CD4-positive, alpha-beta T cell treated with Interleukin-6 for 4 hours (primary cell): Measurements from ENCODE around the gene HAO1.

Source experiments
- DNase-seq: peaks from one replicate; pipeline ENCODE4 v3.0.0-alpha.2; 2020; ENCODE audit warnings: mixed read lengths

The HAO1 gene

DNA sequence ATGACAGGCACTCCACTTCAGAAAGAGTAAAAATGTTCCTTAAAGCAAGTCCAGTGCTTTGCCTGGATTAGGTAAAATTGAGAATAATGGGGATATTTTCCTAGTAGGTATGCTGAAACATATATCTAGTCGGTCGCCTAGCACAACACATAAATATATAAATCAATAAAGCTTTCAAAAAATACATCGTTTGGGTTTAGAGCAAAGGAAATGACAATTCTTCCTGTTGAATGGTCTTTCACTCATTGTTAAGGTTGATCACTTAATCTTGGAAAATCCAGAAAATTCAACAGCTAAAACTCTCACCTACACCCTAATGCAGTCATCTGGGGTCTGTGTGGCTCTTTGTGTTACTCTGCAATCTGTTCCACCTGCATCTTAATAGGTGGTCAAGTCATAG, 13.9 kb downstream of the HAO1 start:
- DNase-seq = no peak

DNA sequence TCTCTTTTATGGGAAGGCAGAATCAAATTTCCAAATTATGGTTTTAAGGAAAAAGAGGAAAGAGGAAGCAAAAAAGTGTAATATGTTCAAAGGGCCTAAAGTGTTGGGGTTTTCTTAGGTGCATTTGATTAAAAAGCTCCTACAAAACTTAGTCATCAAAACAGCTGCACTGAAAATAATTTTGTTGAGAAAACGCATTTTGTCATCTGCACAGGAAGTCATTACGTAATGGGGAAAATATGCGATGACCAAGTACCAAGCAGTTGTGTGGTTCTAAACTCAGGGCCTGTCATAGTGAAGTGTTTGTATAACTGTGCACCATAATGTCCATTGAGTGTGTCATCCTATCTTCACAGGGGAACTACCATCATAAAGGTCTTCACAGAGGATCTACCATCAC, 15.6 kb downstream of the HAO1 start:
- DNase-seq = no peak

DNA sequence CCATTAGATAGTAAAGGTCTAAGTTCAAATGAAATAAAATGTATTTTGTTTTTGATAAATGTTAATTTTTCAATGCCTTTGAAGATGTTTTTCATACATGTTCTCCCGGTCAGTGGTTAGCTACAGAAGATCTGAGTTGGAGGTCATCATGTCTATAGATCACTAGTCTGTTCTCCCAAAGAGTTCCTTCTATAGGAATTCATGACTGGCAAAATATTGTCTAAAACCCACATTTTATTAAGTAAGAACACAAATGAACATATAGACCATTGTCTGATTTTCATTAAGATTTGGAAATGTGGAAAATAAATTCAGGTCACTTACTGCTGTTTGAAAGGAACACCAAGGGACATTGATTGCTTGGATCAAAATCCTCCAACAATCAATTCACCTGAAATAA, 23.6 kb downstream of the HAO1 start:
- no peak for DNase-seq

DNA sequence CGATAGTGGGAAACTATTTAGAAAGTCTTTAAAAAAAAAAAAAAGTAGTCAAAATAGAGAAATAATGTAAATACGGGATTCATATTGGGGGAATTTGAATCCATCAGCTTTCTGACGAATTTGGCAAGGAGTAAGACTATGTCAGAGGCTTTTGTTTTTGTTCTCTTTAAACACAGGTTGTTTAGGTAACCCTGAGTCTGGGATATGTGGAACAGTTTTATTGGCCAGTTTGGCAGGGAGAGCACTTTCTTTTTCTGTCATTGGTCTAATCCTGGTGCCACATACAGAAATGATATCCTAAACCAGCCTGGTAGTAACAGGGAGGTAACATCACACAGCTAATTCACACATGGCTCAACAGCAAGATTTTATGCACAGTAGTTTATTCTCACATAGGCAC, 27.7 kb downstream of the HAO1 start:
- no peak for DNase-seq

DNA sequence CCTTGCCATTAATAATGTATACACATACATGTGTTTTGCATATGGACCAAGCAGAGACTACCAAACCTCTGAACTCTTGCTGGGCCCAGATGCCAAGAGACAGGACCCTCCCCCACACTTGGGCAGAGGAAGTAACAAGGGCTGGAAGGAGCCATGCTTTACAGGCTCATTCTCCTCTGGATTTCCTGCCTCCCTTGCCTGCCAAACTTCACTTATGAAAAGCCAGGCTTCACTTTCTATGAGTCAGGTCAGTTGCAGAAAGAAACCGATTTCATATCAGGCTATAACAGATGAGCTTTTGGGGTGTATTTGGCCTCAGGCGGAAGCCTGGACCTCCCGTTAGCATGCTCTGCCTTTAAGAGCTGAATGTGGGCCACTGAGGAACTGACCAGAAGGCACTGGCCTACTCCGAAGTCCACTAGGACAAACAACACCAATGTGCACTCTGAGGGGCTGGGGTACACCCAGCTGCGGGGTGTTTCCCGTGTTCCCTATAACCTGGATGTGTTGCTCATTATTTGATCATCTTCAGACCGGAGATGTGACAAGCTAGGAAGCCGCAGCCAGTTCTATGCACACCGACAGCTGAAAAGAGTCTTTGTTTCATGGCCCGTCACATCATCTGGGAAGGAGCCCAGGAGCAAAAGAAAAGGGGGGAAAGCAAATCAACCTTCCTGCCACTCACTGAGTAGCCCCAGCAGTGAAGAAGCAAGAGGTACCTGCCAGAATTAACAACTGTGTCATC, 28.5 kb downstream of the HAO1 start:
- no peak for DNase-seq

DNA sequence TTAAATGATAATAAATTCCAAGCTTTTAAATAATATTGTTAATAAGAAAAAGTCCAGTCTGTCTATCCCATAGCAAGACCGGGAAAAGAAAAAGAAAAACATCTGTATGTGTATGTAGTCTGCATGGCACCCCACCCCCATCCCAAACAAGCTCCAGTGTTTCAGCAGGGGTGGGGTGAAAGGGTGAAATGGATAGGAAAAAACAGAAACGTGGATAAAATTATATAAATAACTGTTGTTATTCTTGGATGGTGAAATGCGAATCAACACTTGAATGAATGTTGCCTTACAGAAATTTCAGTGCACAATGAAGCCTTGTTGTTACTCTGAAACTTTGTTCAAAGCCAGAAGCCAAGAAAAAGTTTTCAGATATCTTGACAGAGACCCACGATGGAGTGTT, 31.4 kb downstream of the HAO1 start:
- DNase-seq = no peak

DNA sequence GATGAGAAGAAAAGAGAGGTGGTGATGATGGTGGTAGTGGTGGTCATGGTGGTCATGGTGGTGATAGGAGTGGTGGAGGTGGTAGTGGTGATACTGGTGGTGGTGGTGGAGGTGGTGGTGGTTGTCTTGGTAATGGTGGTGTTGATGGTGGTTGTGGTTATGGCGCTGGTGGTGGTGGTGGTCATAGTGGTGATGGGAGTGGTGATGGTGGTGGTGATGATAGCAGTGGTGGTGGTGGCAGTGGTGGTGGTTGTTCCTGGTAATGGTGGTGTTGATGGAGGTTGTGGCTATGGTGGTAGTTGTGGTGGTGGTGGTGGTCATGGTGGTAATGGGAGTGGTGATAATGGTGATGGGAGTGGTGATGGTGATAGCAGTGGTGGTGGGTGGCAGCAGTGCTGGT, 36.8 kb downstream of the HAO1 start:
- DNase-seq = no peak

DNA sequence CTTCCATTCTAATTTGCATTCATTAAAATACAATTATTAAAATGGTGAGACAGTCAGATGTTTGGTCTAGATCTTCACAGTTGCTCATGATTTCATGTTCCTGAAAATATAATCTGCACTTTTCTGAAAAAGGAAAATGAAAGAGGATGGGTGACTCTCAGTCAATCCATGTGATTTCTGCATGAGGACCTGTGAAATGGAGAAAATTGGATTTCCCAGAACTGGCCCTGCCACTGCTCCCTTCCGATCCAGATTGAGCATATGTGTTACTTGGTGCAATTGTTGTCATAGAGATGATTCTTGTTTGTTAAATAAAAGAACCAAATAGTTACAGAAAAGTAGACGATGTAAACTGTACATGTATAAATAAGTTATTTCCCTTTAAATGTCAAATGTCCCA, 37.4 kb downstream of the HAO1 start:
- no peak for DNase-seq

DNA sequence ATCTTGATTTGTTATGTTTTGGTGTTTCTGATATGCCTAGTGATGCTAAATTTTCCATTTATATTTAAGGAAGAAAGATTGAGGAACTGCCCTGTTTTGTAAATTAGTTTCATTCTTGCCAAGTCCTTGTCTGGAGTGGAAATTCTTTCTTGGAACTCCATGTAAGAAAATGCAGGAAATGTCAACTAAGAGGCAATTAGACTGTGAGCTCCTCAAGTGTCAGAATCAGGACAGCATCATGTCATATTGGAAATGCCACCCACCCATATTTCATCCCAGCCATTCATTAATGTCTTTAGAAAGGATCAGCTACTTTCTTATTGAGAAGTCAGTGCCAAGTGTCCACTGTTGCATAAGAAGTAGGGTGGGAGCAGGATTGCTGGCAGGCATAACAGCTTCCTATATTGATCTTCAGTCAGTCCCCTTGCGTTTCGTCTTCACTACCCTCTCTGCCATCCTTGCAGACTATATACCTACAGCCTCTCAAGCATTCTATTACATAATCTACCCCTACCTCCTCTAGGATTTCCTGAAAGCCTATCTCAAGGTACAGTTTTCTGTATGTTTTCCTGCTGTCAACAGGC, 42.4 kb downstream of the HAO1 start:
- no peak for DNase-seq

DNA sequence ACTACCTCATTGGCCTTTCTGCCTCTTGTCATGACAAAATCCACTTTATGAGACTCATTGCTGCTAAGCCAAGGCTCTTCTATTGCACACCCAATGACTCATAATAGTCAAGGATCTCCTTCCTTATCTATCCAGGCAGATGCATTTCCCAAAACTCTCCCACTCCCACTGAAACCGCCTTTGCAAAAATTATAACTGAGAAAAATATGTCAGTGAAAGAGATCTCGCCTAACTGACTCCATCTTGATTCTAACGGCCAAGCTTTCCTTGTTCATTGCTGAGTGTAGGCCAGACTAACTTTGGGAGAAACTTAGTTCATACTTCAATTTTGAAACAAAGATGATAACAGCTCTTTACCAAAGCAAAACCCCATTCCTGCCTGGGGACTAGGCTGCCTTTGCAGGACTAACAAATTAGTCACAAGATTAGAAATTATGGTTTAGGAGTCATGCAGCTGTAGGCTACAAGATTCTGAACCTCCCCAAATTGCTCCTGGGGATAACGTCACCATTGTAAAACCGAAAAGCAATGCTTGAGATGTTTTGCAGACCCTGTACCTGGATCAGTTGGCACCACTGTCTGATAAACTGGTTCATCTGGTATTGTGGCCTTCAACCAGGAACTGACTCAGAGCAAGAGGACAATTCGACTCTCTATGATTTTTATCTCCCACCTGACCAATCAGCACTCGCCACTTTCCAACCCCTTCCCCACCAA, 47.1 kb downstream of the HAO1 start:
- DNase-seq = no peak

DNA sequence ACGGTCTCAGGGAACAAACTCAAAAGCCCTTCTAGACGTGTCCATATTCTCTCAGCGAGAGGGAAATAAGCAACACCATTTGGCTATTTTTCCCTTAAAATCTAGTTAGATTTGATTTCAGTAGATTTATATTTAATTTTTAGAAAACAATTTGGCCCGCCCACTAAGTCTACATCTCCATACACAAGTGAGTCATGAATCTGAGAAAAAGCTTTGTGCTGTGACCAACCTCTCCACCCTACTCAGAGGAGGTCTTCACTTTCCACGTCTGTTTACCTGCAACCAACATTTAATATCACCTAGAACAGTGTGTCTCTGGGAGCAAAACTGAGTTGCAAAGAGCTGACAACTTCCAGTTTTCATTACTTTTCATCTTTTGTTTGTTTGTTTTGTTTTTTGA, 48.6 kb downstream of the HAO1 start:
- DNase-seq = no peak

DNA sequence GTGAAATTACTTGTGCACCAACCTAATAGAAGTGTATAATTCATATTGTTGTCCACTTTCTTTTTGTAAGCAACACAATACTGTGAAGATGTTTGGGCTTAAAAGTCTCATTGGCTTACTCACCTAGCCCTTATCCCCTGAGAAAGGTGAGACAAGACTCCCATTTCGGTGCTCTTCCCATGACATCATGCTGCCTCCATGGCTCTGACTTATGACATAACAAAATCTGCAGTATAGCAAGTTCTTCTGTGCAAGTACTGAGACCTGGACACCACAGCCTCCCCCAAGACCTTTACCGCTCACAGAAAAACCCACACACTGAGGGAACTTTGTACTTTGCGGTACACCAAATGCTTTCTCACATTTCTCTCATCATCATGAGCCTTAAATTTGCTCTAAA, 50.5 kb downstream of the HAO1 start:
- DNase-seq = no peak

DNA sequence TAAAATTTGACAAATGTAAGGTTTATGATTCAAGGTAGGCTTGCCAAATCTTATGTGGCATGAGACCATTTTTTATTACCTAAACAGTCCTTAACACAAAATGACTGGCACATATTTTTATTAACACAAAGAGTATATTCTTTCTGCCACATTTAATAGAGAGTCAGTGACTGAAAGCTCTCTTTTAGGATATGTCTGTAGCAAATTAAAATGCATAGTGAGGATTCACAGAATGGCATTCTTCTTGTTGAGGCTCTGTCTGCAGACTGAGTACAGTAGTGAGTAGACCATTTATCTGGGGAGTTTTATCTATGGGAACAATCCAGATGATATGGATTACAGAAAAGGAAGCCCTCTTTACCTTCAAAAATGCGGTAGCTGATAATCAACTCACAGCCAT, 56.5 kb downstream of the HAO1 start:
- no peak for DNase-seq

DNA sequence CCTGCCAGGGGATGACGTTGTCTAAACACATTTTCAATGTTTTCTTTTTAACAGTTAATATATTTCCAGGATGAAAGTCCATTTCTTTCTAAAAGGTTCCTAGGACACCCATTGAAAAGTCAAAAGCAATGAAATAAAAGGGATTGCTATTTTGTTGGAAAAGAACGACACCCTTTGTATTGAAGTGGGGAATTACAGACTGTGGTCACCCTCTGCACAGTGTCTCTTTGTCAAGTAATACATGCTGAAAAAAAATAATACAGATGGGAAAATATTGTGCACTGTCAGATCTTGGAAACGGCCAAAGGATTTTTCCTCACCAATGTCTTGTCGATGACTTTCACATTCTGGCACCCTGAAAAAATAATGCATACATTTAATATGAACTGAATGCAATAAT, 56.9 kb downstream of the HAO1 start:
- no peak for DNase-seq

DNA sequence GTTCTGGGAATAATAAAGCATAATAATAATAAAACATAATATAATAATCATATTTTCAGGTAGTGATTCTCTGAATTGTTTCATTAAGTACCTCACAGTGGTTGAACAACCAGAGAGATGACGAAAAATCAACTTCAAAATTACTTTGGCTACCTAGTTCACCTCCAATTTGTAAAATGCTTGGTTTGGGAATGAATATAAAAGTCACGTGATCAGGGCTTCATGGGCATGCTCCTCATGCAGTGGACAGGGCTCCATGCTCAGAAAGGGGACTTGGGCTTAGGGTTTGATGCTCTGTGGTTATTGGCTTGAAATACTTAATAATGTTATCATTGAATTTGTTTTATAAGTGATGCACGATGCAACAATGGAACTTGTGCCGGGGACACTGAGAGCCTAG, 58.2 kb downstream of the HAO1 start:
- DNase-seq = no peak

DNA sequence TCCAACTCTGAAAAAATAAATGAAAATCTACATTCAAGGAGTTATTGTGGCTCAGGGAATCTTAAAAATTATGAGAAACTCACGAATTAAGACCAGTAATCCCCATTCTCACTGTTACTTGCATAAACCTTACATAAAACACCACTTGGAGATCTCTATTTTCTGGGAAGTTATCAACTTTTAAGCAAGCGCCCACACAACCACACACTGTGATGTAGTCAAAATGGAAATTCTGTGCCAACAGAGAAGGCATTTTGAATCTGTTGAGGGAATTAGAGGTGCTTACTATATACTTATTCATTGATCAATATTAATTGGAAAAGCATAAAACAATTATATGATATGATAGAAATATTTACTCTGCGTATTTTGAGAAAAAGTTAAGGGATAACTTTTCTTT, 58.7 kb downstream of the HAO1 start:
- DNase-seq = no peak

DNA sequence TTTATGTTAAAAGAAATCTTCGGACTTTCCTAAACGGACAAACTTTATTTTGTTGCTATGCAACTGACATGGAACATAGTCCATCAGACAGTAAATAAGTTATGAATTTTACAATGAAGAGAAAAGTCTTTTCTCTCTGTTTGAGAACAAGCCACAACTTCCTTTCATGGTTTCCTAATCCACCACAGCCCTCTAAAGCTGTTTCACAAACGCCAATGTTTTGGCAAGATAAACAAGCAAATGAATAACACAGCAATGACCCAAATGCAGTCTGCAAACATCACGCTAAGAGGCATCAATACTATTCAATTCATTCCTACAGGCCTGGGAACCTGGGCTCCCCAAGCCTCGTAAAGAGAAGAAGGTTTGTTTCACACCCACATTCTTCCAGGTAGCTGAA, 60.4 kb downstream of the HAO1 start:
- no peak for DNase-seq

DNA sequence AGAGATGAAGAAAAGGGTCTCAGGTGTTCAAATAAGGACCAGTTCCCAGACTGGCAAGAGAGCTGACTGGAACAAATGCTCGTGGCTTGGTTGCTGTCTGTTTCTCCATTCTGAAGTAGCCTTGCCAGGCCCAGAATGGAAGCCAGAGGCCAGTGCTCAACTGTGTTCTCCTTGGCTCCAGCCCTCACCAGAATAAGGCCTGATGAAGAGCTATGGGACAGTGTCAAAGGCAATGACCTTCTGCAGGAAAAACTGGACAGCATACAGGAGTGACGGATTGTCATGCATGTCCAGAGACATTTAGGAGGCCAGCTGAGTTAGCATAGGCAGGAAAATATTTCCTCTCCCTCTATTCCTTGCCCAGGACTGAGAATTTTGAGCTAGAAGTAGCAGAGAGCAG, 72.2 kb downstream of the HAO1 start:
- no peak for DNase-seq

DNA sequence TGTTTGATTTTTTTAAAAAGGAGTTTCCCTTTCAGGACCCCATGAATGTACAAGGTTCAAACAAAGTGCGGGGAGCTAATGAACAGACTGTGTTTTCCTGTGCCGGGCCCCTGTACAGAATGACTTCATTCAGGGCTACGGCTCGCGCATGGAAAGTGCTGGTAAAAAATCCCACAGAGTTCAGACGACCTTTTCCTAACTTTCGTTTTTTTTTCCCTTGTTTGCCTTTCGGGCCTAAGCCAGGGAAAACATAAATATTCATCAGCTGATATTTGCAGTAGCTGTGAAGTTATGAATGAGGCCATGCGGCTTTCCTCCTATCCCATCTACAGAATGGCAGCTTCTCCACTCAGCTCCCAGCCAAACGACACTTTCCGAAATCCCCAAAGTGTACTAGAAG, 74.0 kb downstream of the HAO1 start:
- no peak for DNase-seq

DNA sequence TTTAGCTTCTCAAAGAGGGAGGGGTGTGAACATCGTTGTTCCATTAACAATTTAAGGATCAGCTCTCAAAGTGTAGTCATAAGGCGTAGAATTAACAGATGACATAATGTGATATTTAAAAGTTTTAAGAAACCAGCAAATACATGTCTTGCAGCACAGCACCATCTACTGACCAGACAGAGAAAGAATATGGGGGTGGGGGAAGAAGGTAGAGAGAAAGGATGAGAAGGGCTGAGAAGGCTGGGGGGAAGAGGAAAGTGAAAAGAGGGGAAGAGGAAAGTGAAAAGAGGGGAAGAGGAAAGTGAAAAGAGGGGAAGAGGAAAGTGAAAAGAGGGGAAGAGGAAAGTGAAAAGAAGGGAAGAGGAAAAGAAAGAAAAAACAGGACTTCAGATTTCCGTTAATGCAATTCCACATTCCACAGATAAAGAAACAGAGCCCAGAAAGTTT, 80.9 kb downstream of the HAO1 start:
- DNase-seq = no peak

DNA sequence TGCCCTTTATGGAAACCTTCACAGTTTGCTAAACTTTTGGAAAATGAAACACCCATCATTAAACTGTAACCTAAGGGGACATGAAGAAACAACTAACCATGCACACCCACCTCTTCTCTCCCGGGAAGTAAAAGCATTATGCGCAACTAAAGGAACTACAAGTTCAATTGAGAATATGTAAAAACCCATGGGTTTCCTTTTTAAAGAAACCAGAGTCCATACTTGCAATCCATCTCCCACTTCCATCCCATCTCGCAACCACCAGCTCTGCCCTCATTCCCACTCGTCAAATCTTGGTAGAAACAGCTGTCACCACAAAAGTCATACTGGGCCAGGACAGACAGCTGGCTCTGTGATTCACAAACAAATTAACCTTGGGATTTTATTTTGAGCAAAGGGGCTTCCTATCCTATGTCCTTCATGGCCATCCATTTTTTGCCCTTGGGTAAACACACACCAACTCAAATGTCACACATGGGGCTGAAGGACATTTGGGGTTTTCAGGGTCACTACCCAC, 81.5 kb downstream of the HAO1 start:
- DNase-seq = no peak

DNA sequence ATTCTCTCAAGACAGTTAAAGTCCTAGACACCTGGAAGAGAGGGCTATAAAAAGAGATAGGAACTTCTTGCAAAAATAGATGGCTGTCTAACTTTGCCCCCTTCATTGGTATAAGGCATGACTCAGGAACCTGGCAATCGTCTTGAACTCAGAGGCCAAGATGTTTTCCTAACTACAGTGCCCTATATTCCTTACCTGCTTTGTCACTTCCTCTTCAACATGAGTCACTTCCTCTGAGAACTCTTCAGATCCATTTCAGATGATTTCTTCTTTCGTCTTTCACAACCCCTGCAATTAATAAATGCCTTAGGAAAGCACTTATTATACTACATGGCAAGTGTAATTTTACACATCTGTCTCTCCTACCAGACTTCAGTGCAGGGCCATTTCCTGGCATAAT, 83.5 kb downstream of the HAO1 start:
- DNase-seq = no peak

DNA sequence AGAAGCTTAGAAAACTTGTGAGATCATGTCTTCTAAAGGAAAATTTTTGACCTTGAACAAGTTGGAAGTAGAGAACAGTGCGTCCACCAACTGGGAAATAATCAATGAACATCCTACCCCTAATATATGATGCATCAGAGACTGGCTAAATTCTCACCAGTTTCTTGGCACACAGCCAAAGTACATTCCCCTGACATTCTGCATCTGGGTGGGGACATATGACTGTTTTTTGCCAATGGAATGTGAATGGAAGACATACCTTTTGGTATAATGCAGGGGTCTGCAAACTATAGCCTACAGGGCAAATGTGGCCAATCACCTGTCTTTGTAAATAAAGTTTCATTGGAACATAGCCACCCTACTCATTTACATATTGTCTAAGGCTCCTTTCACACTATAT, 84.7 kb downstream of the HAO1 start:
- no peak for DNase-seq

DNA sequence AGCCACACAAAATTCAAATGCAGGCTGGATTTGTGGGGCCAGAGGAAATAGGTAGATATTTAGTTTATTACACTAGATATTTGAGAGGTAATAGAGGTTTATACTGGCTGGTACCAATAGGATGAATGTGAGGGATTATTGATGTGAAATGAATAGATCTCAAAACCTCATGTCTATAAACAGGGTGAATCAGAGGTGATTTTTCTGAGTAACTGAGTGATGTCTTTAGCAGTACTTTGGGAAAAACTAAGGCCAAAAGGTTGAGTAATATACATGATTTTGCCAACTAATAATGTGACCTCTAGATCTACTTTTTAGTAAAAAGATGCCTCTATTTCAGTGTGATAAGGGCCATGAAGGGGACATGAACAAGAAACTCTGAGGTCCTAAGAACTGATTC, 86.8 kb downstream of the HAO1 start:
- DNase-seq = no peak
